HG02623 (cell line): ENCODE results near the gene E2F7.

Source experiments
- ATAC-seq: cut with Tn5 transposase; IDR thresholded peaks from one replicate; pipeline ENCODE4 v1.9.1; 2021; ENCODE audit warnings: moderate library complexity; ENCODE audit not compliant: unreplicated experiment

Gene E2F7

GRCh38 chr12:77070382-77070781 lies 5.0 kb upstream of the E2F7 start:
- peak; percentile 73 for ATAC-seq

GRCh38 chr12:77064896-77065360 lies 441 bp downstream of the E2F7 start:
- peak; percentile 5 for ATAC-seq

DNA sequence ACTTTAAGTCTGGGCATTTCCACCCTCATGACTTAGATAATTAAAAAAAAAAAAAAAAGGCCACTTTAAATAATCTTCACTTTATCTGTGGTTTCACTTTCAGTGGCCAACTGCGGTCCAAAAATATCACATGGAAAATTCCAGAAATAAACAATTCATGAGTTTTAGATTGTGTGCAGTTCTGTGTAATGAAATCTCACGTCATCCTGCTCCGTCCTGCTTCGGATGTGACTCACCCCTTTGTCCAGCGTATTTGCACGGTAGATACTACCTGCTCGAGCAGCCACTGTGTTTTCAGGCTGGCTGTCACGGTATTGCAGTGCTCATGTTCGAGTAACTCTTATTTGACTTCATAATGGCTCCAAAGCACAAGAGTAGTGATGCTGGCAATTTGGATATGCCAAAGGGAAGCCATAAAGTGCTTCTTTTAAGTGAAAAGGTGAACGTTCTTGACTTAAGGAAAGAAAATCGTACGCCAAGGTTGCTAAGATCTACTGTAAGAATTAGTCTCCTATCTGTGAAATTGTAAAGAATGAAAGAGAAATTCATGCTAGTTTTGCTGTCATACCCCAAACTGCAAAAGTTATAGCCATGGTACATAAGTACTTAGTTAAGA lies 2.4 kb downstream of the E2F7 start:
- ATAC-seq, result peak; percentile 21

DNA sequence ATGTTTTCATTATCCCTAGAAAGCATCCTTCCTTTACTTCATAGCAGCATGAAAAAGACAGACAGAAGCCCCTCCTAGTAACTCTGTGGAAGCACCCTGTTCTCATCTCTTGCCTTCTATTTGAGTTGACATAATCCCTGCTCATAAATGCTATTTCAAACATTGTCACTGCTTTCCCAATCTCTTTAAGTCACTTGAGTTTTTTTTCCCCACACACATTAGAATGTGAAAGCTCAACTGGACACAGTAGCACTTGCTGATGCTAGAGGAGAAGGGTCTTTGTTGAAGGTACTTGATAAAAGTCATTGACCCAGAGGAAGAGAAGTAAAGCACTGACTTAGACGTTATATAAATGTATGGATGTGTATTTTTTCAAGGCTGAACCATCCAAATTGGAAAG lies 3.0 kb downstream of the E2F7 start:
- no peak for ATAC-seq

DNA sequence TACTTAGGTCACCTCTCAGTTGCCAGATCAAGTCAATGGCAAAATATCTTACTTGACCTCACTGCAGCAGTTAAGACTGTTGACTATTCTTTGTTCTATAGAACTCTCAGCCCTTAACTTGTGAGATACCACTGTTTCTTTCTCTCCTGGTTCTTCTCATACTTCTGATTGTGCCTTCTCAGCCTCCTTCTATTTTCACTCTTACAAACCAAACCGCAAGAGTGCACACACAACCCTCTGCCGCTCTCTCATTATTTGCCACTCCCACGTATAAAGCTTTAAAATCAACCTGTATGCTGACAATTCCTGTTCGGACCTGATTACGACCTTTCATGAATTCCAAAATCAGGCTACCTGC lies 4.5 kb downstream of the E2F7 start:
- ATAC-seq, result peak; percentile 29

GRCh38 chr12:77060136-77060882 lies 5.1 kb downstream of the E2F7 start:
- peak; percentile 71 for ATAC-seq

DNA sequence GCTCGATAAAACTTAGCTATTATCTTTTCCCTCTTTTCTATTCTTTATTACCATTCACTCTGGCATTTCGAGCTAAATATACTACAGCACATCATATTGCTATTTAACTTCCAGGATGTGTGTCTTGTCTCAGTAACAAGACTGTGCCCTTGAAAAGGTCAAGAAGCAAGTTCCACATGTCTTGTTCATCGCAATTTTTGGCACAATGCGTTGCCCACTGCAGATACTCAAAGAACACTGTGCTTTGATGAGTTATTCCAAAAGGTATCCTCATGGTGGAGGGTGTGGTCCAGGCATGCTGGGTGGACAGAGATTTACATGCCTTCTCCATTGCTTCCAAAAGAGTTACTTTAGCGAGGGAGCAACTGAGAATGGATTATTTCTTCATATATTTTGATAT lies 6.6 kb downstream of the E2F7 start:
- no peak for ATAC-seq

DNA sequence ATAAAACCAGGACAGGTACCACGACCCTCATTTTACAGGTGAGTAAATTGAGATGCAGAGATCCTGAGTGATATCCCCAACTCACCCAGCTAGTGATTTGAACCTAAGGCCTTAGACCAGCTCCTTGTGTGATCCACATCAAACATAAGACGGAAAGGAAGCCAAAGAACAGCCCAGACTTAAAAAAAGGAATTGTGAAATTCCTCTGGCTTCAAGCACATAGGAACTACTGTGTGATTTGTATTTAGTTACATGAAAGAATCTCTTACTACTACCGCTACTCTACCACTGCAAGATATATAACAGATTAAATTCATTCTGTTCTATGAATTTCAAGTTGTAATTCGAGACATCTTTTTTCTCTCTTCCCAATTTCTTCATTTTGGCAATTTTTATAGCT lies 10.5 kb downstream of the E2F7 start:
- ATAC-seq, result no peak

DNA sequence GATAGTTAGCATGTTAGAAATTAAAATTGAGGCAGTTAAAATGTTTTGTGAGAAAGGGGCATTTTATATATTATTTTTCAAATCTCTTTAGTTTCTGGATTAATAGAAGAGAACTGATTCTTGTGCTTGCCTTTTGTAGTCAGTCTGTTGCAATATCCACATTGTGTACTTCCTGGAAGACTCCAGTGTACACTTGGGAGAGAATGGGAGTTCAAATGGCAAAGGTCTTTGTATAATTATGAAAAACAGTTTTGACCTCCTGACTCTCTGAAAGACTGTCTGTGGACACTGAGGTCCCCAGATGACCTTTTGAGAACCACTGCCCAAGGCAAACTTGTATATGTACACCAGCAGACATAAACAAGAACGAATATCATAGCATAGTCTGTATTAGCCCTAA lies 12.1 kb downstream of the E2F7 start:
- ATAC-seq, result no peak

DNA sequence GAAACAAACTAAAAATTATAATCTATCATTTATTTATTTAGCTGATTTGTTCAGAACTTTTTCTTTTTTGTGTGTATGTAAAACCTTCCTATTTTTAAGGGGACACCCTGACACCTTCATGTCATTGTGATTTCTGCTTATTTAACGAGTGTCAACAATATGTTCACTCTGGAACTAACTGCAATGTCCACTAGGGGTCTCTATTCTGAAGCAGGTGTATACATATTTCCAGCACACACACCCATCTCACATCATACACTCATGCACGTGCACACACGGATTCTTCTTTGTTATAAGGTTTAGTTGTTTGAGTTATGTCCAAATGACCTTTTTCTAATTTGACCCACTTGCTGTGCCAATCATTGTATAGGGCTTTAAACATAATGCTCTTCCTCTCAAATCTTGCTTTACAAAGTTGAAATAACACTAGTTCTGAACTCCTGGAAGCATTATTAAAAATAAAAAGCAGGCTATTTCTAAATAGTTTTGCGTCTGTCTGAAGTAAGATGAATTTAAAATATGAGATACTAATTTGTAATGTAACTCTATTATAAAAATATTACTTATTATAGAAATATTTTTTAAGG lies 15.5 kb downstream of the E2F7 start:
- peak; percentile 99 for ATAC-seq

GRCh38 chr12:77047341-77048109 lies 17.8 kb downstream of the E2F7 start:
- ATAC-seq, result no peak

DNA sequence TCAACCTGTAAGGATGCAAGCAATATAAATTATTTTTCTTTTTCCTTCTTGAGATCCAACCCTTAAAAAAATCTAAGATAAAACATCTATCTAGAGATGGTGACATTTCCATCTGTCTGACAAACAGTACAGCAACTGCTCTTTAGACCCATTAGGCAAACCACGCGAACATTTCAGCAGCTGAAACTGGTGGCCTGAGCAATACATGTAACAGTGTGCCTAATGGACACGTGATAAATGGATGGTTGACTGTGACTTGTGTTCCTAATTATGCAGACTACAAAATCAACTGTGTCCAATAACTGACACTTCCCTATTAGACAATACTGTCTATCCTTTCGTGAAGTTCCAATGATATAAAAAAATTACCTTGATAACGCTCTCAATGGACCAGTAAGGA lies 18.9 kb downstream of the E2F7 start:
- no peak for ATAC-seq

DNA sequence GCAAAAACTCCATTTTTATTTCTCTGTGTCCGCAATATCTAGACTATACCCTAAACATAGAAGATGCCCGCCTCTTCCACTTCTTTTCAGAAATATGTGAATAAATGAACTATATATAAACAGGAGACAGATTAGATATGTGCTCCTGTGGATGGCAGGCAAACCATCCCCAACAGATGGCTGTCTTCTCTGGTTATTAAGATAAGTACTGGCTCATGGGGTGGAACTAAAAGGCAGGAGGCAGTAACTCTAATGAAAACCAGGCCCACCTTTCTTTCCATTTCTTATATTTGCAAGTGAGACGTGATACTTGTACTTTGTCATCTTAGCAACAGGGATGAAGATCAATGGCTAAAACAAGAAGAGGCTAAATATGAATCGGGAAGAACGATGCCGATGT lies 20.2 kb downstream of the E2F7 start:
- no peak for ATAC-seq

- ATAC-seq, result no peak
Measured at GRCh38 chr12:77044721-77045120, 20.6 kb downstream of the E2F7 start.

DNA sequence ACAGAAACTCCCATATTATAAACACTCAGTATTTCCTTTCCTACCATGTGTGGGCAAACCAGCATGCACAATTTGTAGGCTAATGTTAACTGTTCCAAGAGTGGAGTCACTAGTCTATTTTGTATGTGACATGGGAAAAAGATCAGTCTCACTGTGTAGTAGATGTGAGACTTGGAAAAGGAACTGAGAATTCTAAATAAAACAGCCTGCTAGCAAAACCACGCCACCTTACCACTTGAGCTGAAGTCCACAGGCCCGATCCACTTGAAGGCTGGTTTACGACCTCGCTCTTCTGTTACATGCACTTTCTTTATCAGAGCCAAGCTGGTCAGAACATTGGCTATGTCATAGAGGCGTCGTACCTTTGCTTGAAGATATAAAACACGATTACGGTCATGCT lies 22.5 kb downstream of the E2F7 start:
- ATAC-seq, result peak; percentile 45

DNA sequence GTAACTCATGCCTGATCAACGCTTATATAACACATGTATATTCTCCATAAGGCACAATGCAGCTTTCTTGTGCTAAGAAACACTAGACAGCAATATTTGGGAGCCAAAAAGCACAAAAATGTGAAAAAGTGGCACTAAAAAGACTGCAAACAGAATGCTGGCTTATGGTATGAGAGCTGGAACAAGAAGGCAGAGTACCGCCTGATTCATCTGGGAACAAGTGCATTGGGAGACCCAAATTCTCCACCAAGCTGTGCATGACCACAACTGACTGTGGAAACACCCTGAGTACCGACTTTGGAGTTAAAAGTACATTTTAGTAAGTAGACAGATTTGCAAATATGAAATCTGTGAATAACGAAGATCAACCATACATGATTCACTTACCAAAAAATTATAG lies 25.1 kb downstream of the E2F7 start:
- ATAC-seq, result no peak

- ATAC-seq, result no peak
Measured at GRCh38 chr12:77035226-77035625, 30.1 kb downstream of the E2F7 start.

DNA sequence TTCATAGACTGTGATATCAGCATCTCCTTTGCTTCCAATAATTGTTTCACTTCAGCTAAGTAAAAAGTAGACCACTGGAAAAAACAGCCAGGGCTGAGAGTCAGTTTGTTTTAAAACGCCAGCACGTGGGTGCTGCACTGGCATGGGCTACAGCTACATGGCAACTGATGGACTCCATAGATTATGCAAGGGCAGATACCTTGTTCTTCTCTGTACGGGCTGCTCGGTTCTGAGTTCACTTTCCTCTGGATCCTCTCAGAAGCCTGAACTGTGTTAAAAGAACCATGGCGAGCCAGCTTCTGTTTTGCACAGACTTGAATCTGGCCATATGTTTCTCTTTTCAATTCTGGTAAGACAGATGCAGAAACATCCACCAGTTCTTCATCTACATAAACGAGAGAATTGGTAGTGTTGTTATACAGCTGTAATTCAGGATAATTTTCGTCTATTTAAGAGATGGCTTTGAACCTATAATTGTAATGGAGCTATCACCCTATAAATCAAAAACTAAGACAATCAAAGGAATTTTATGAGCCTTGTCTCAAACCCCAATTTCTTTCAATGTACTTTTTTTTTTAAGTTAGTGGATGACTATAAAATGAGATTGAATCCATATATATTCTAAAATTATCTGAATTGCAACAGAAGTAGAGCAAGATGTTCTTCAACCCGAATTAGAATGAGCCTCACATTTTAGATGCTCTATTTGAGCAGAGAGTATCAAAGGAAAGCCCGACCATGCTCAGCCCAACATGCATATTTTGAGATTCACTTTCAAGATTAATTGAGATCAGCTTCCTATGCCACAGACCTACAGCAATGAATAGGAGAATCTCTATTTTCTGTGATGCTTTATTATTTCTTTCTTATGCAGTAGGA lies 31.5 kb downstream of the E2F7 start:
- ATAC-seq, result no peak

DNA sequence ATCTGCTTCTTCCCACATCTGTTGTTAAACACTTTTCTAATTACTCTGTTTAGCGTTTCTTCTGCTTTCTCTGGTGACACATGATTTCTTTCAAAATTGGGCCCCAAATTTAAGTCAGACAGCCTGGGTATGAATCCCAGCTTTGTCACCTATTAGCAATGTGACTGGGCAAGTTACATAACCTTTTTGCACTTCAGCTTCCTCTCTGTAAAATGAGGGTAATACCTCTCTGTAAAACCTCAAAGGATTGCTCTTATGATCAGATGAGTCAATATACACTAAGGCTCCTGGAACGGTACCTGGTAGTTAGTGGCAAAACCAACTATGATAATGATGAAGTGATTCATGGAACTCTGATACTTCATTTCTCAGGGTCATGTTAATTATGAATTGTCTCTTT lies 33.0 kb downstream of the E2F7 start:
- no peak for ATAC-seq

- ATAC-seq, result no peak
Measured at GRCh38 chr12:77031745-77032144, 33.6 kb downstream of the E2F7 start.
